Immature natural killer cell (primary cell): ENCODE data around the gene CCL26. TPM values are rescaled to one million over a fixed set of nuclear protein-coding genes. Genes with fewer than 3 reads are reported as not detected.
"Not testable (repeated sequence)": the region's sequence is repeated elsewhere in the genome, so short reads cannot be mapped to it uniquely, and the experiment has no call there.

ENCODE experiments used
- DNase-seq, 3 donors: peaks; one replicate each; pipeline ENCODE4 v3.0.0; 2022; ENCODE audit warnings: mixed read lengths in 1 of 3
- H3K27ac Mint-ChIP-seq, 6 donors: one replicate each; pipeline ENCODE4 v1.8.0; 2020; ENCODE audit warnings: mixed read lengths in 6 of 6, mild to moderate bottlenecking in 5 of 6, inconsistent platforms in 4 of 6, moderate library complexity in 3 of 6
- H3K27me3 Mint-ChIP-seq, 3 donors: one replicate each; pipeline ENCODE4 v1.8.0; 2020 to 2021; ENCODE audit warnings: low read depth in 3 of 3, mild to moderate bottlenecking in 3 of 3, mixed read lengths in 3 of 3, moderate library complexity in 3 of 3, inconsistent platforms in 1 of 3
- H3K36me3 Mint-ChIP-seq, 3 donors: one replicate each; pipeline ENCODE4 v1.8.0; 2020; ENCODE audit warnings: mixed read lengths in 3 of 3, inconsistent platforms in 2 of 3, mild to moderate bottlenecking in 2 of 3
- H3K4me1 Mint-ChIP-seq, 2 donors: one replicate each; pipeline ENCODE4 v1.8.0; 2020; ENCODE audit warnings: inconsistent platforms in 2 of 2, mild to moderate bottlenecking in 2 of 2, mixed read lengths in 2 of 2, moderate library complexity in 1 of 2
- H3K4me3 Mint-ChIP-seq, 5 donors: one replicate each; pipeline ENCODE4 v1.8.0; 2020; ENCODE audit warnings: mild to moderate bottlenecking in 5 of 5, mixed read lengths in 5 of 5, inconsistent platforms in 3 of 5, moderate library complexity in 3 of 5
- H3K9me3 Mint-ChIP-seq, 6 donors: one replicate each; pipeline ENCODE4 v1.8.0; 2020; ENCODE audit warnings: mild to moderate bottlenecking in 6 of 6, mixed read lengths in 6 of 6, inconsistent platforms in 4 of 6, moderate library complexity in 3 of 6
- polyA plus RNA-seq, 3 donors: library from polyadenylated mRNA; unstranded; fragments of 300-500 nt; fragmentation: Illumina TruSeq; gene quantifications; one replicate each; pipeline ENCODE4 v1.2.3, GENCODE V29; 2021

The CCL26 gene
- polyA plus RNA-seq, 3 donors from 2014 or later, result not detected

DNA sequence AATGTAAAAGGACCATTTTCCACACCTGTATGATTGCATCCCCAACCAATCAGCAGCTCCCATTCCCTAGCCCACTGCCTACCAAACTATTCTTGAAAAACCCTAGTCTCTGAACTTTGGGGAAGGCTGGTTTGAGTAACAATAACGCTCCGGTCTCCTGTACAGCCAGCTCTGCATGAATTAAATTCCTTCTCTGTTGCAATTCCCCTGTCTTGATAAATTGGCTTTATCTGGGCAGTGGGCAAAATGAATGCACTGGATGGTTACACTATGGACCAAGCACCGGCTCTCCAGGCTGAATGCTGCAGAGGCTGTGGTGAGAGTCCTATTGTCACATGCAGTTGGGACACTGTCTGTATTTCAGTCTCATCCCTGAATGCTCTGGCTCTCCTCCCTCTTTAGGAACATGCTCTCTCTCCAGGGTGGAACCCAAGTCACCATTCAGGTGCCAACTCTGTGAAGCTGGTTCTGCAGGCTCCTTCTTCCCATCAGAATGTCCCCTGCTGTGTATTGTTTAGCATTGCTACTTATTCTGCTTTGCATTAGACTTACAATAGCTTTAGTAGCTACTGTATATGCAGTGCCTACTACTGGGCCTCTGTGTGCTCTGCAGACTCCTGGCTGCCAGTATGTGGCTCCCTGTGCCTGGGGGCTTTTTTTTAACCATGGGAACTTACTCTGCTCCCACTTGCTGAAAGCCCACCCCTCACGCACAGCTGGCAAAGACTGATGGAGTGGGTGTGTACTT lies 34.7 kb upstream of the CCL26 start:
- H3K4me3 Mint-ChIP-seq, result no peak overlapping the region

GRCh38 chr7:75804705-75805104 lies 32.7 kb upstream of the CCL26 start:
- no peak overlapping the region for H3K4me3 Mint-ChIP-seq
- no peaks in the 10 kb centered on the region for H3K4me1 Mint-ChIP-seq
- H3K27ac Mint-ChIP-seq, result no peak overlapping the region
- H3K9me3 Mint-ChIP-seq, result peaks cover 8 to 14% (median 12%) of the 10 kb centered on the region in 6 donors
- peaks cover 0 to 6% (median 5%) of the 10 kb centered on the region in 3 donors for H3K36me3 Mint-ChIP-seq
- no peak for DNase-seq
- H3K27me3 Mint-ChIP-seq, result peaks cover 0 to 6% (median 2%) of the 10 kb centered on the region in 3 donors

More for the DNA sequence above, 34.7 kb upstream of the CCL26 start:
- Mint-ChIP-seq H3K27ac (no peak overlapping the region), H3K4me1 (no peaks in the 10 kb centered on the region), H3K36me3 (peaks cover 0 to 6% (median 5%) of the 10 kb centered on the region in 3 donors), H3K9me3 (peaks cover 8 to 14% (median 12%) of the 10 kb centered on the region in 6 donors), H3K27me3 (peaks cover 0 to 8% (median 4%) of the 10 kb centered on the region in 3 donors)
- DNase-seq, result no peak

DNA sequence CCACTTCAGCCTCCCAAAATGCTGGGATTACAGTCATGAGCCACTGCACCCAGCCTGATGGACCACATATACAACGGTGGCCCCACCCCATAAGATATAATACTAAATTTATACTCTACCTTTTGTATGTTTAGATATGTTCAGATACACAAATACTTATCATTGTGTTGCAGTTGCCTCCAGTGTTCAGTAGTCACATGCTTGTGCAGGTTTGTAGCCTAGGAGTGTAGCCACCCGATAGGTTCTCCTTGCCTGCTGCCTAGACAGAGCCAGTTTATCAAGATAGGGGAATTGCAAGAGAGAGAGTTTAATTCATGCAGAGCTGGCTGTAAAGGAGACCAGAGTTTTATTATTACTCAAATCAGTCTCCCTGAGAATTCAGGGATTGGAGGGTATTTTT lies 32.0 kb upstream of the CCL26 start:
- Mint-ChIP-seq H3K36me3 (peaks cover 0 to 6% (median 5%) of the 10 kb centered on the region in 3 donors), H3K4me3 (no peak overlapping the region), H3K4me1 (no peaks in the 10 kb centered on the region), H3K27ac (no peak overlapping the region), H3K27me3 (peaks cover 0 to 6% (median 0%) of the 10 kb centered on the region in 3 donors), H3K9me3 (peaks cover 8 to 14% (median 12%) of the 10 kb centered on the region in 6 donors)
- DNase-seq, result no peak

DNA sequence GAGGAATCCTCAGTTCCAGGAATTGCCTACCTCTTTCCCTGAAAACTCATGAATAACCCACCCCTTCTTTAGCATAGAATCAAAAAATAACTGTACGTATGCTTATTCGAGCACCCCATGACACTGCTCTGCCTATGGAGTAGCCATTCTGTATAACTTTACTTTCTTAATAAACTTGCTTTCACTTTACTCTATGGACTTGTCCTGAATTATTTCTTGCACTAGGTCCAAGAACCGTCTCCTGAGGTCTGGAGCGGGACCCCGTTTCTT lies 30.5 kb upstream of the CCL26 start:
- H3K4me1 Mint-ChIP-seq, result peaks cover 0 to 3% of the 10 kb centered on the region in 2 donors
- peaks cover 6 to 12% (median 10%) of the 10 kb centered on the region in 6 donors for H3K9me3 Mint-ChIP-seq
- H3K27me3 Mint-ChIP-seq, result peaks cover 0 to 5% (median 0%) of the 10 kb centered on the region in 3 donors
- H3K27ac Mint-ChIP-seq, result no peak overlapping the region
- no peak overlapping the region for H3K4me3 Mint-ChIP-seq
- peaks cover 0 to 6% (median 5%) of the 10 kb centered on the region in 3 donors for H3K36me3 Mint-ChIP-seq
- no peak for DNase-seq

GRCh38 chr7:75798770-75799169 lies 26.8 kb upstream of the CCL26 start:
- Mint-ChIP-seq H3K27ac (no peak overlapping the region), H3K9me3 (peaks cover 0 to 2% (median 0%) of the 10 kb centered on the region in 6 donors), H3K4me3 (no peak overlapping the region)

GRCh38 chr7:75796420-75796819 lies 24.4 kb upstream of the CCL26 start:
- no peak overlapping the region for H3K27ac Mint-ChIP-seq
- H3K9me3 Mint-ChIP-seq, result no peaks in the 10 kb centered on the region
- no peaks in the 10 kb centered on the region for H3K36me3 Mint-ChIP-seq
- H3K4me1 Mint-ChIP-seq, result peaks cover 0 to 3% of the 10 kb centered on the region in 2 donors
- DNase-seq, result no peak
- no peak overlapping the region for H3K4me3 Mint-ChIP-seq
- peaks cover 2 to 3% (median 2%) of the 10 kb centered on the region in 3 donors for H3K27me3 Mint-ChIP-seq

More at GRCh38 chr7:75798770-75799169, 26.8 kb upstream of the CCL26 start:
- Mint-ChIP-seq H3K27me3 (peaks cover 2% of the 10 kb centered on the region in 3 donors), H3K4me1 (peaks cover 0 to 3% of the 10 kb centered on the region in 2 donors), H3K36me3 (no peaks in the 10 kb centered on the region)
- DNase-seq, result no peak

DNA sequence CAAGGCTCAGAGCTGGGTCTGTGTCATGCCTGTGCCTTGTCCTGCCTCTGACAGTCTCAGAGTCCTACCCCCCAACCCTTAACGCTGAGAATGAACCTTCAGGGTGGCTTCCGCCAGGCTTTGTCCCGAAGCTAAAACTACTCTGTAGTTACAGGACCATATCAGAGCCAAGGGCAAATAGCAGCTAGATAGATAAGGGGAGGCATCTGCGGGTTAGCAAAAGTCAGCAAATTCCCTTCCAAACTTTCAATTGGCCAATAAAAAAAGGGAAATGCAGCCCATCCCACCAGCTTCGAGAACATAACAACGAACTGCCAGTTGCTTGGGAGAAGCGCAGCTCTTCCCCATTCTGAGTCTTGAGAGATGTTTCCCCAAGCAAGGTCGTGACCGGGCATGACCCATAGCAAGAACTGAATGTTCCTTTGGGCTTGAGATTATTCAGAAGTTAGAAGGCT lies 23.8 kb upstream of the CCL26 start:
- Mint-ChIP-seq H3K36me3 (no peaks in the 10 kb centered on the region), H3K4me3 (no peak overlapping the region), H3K4me1 (peaks cover 0 to 3% of the 10 kb centered on the region in 2 donors), H3K9me3 (no peaks in the 10 kb centered on the region), H3K27ac (no peak overlapping the region), H3K27me3 (peaks cover 2 to 3% (median 2%) of the 10 kb centered on the region in 3 donors)
- DNase-seq, result no peak

- no peaks in the 10 kb centered on the region for H3K36me3 Mint-ChIP-seq
- H3K4me1 Mint-ChIP-seq, result peaks cover 0 to 3% of the 10 kb centered on the region in 2 donors
- peaks cover 2 to 4% (median 3%) of the 10 kb centered on the region in 3 donors for H3K27me3 Mint-ChIP-seq
- DNase-seq, result no peak
- no peak overlapping the region for H3K27ac Mint-ChIP-seq
- H3K9me3 Mint-ChIP-seq, result no peaks in the 10 kb centered on the region
- no peak overlapping the region for H3K4me3 Mint-ChIP-seq
These were observed 21.7 kb upstream of the CCL26 start for GRCh38 chr7:75793676-75794075.

DNA sequence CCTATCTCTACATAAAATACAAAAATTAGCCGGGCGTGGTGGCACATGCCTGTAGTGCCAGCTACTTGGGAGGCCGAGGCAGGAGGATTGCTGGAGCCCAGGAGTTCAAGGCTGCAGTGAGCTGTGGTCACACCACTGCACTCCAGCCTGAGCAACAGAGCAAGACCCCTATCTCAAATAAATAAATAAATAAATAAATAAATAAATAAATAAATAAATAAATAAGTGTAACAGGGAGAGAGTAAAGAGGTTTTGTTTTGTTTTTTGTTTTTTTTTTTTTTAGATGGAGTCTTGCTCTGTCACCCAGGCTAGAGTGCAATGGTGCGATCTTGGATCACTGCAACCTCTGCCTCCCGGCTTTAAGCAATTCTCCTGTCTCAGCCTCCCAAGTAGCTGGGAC lies 20.6 kb upstream of the CCL26 start:
- H3K4me3 Mint-ChIP-seq, H3K36me3 Mint-ChIP-seq, H3K27me3 Mint-ChIP-seq, DNase-seq, H3K4me1 Mint-ChIP-seq, H3K27ac Mint-ChIP-seq, H3K9me3 Mint-ChIP-seq: not testable (repeated sequence)

- Mint-ChIP-seq H3K27ac (no peak overlapping the region), H3K9me3 (no peaks in the 10 kb centered on the region), H3K4me1 (no peaks in the 10 kb centered on the region), H3K36me3 (no peaks in the 10 kb centered on the region), H3K27me3 (peaks cover 0 to 2% (median 1%) of the 10 kb centered on the region in 3 donors), H3K4me3 (no peak overlapping the region)
- no peak for DNase-seq
These were observed 17.4 kb upstream of the CCL26 start for GRCh38 chr7:75789361-75789924.

GRCh38 chr7:75788154-75788847 lies 16.3 kb upstream of the CCL26 start:
- not testable (repeated sequence) for H3K4me3 Mint-ChIP-seq, H3K27me3 Mint-ChIP-seq, DNase-seq, H3K4me1 Mint-ChIP-seq, H3K9me3 Mint-ChIP-seq, H3K36me3 Mint-ChIP-seq
- H3K27ac Mint-ChIP-seq, result peak overlapping the region in 1 of 6 donors; percentile 28

GRCh38 chr7:75783058-75783457 lies 11.0 kb upstream of the CCL26 start:
- not testable (repeated sequence) for H3K4me3 Mint-ChIP-seq, H3K27me3 Mint-ChIP-seq, H3K27ac Mint-ChIP-seq, H3K36me3 Mint-ChIP-seq, DNase-seq, H3K4me1 Mint-ChIP-seq, H3K9me3 Mint-ChIP-seq

DNA sequence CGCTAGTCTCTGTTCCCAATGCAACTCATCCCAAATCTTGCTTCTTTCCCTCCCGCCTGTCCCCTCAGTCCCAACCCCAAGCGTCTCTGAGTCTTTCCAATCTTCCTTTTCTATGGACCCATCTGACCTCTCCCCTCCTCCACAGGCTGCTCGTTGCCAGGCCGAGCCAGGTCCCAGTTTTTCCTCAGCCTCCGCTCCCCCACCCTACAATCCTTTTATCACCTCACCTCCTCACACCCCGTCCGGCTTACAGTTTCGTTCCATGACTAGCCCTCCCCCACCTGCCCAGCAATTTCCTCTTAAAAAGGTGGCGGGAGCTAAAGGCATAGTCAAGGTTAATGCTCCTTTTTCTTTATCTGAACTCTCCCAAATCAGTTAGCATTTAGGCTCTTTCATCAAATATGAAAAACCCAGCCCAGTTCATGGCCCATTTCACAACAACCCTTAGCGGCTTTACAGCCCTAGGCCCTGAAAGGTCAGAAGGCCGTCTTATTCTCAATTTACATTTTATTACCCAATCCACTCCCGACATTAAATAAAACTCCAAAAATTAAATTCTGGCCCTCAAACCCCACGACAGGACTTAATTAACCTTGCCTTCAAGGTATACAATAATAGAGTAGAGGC lies 8.7 kb upstream of the CCL26 start:
- H3K4me3 Mint-ChIP-seq, H3K9me3 Mint-ChIP-seq: not testable (repeated sequence)

GRCh38 chr7:75779516-75779915 lies 7.5 kb upstream of the CCL26 start:
- Mint-ChIP-seq H3K27ac (peak overlapping the region in 1 of 6 donors; percentile 68), H3K4me1 (peaks cover 20 to 28% of the 10 kb centered on the region in 2 donors), H3K27me3 (peaks cover 4 to 15% (median 10%) of the 10 kb centered on the region in 3 donors)
- H3K9me3 Mint-ChIP-seq, H3K36me3 Mint-ChIP-seq, DNase-seq, H3K4me3 Mint-ChIP-seq: not testable (repeated sequence)

More for the DNA sequence above, 8.7 kb upstream of the CCL26 start:
- not testable (repeated sequence) for H3K36me3 Mint-ChIP-seq, DNase-seq
- Mint-ChIP-seq H3K27ac (peak overlapping the region in 1 of 6 donors; percentile 22), H3K4me1 (peaks cover 16 to 18% of the 10 kb centered on the region in 2 donors), H3K27me3 (peaks cover 4 to 11% (median 10%) of the 10 kb centered on the region in 3 donors)
